Suppressor macrophage treated with lipopolysaccharide for 1 hour (primary cell): ENCODE results near the gene RFX8.
A peak's percentile ranks its signal among the peaks of the same experiment; 100 is the strongest.
"Not testable (repeated sequence)": the region's sequence is repeated elsewhere in the genome, so short reads cannot be mapped to it uniquely, and the experiment has no call there.

Experiments used
- DNase-seq, 3 donors: peaks; one replicate each; pipeline ENCODE4 v3.0.0-alpha.2; 2020 to 2022

Gene RFX8

GRCh38 chr2:101474731-101475384 lies at the start of gene RFX8:
TSS of gene RFX8 (minus strand) at chr2:101475112. CDS start at chr2:101466848, 8,264 bp downstream.
- DNase-seq, result peak; percentile 89 to 97 (median 96)

DNA sequence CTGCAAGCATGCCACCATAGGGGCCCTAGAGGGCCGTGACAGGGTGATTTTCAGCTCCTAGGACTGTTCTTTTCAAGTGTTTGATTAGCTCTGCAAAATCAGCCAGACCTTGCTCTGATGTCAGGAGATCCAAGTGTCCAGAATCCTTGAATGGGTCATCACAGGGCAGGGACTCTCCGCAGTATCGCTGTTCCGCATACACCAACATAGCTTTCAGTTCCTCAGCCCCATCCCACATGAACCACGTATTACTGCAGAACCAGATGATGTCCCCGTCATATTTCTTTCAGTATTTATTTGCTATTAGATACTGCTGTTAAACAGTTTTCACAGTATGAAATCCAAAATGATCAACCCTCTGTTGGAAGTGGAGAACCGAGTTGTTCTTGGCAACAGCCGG lies 46.6 kb upstream of the RFX8 start:
- DNase-seq, result peak; percentile 88 to 96 (median 95)

GRCh38 chr2:101520246-101520645 lies 45.3 kb upstream of the RFX8 start:
- peak in 1 of 3 donors; percentile 41 for DNase-seq

- DNase-seq, result peak in 1 of 3 donors; percentile 35
These were observed 43.9 kb upstream of the RFX8 start for GRCh38 chr2:101518578-101519492.

- DNase-seq, result no peak
These were observed 42.9 kb upstream of the RFX8 start for GRCh38 chr2:101517758-101518271.

GRCh38 chr2:101516823-101517690 lies 42.1 kb upstream of the RFX8 start:
- DNase-seq, result peak; percentile 77 to 93 (median 88)

DNA sequence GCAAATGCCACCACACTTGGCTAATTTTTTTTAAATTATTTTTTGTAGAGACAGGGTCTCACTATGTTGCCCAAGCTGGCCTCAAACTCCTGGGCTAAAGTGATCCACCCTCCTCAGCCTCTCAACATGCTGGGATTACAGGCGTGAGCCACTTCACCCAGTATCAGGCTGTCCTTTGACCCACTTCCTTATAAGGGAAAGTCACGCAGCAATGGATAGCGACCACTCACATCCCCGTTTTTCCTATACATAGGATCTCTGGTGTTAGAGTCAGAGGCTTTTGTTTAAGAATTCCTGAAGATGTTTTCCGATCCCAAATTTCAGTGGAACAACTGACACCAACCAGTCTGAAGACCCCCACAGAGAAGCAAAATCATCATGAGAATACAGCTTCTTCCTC lies 41.4 kb upstream of the RFX8 start:
- DNase-seq, result no peak

DNA sequence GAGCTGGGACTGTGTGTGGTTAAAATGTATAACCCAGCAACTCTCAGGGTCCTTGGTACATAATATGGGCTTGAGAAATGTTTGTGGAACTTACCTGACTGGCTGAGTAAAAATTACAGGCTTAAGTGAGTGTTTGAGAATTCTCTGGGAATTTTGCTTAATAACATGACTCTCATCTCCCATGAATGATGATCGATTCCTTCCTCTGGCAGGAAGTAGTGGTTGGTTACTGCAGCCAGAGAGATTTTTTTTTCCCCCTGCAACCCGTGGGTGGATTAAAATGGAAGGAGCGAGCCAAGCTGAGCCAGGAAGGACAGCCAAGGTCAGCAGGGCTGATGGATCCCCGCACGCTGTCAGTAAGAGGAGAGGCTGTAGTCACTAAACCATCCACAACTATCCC lies 40.6 kb upstream of the RFX8 start:
- DNase-seq, result peak; percentile 33 to 54 (median 47)

DNA sequence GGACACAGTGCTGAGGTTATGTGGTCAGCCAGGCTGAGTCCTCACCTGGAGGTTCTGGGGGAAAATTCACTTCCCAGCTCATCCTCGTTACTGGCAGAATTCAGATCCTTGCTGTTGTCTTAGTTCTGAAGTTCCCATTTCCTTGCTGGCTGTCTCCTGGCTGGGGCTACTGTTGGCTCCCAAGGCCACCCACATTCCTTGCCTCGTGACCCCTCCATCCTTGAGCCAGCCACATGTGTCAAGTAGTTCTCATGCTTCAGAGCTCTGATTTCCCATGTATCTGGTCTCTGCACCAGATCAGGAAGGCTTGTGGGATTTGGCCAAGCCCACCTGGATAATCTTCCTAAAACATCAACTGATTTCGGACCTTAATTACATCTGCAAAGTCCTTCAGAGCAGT lies 38.1 kb upstream of the RFX8 start:
- DNase-seq, result no peak

DNA sequence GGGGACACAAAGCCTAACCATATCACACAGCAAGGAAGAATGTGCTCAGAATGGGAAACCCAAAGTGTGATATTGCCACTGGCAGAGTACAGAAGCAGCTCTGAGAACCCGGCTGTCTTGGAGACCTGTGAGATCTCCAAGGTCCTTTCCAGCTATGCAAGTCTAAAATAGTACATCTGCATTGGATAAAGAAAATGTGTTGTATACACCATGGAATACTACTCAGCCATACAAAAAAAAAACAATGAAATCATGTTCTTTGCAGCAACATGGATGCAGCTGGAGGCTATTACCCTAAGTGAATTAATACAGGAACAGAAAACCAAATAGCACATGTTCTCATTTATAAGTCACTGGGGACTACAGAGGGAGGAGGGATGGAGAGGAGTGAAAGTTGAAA lies 36.5 kb upstream of the RFX8 start:
- DNase-seq, result no peak

- peak; percentile 71 to 83 (median 81) for DNase-seq
These were observed 34.8 kb upstream of the RFX8 start for GRCh38 chr2:101509499-101510284.

- no peak for DNase-seq
These were observed 33.7 kb upstream of the RFX8 start for GRCh38 chr2:101508636-101509035.

DNA sequence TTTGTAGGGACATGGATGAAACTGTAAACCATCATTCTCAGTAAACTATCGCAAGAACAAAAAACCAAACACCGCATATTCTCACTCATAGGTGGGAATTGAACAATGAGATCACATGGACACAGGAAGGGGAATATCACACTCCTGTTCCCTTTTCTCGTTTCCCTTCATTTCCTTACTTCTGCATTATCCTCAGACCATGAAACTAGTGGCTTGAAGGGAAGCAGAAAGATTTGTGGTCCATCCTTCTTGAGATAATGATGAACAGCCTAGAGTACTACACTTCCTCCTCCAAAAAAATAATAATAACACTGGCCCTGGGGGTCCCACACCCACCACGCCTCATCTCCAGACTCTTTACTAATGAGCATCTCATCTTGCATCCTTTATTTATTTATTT lies 30.4 kb upstream of the RFX8 start:
- DNase-seq, result peak; percentile 29 to 51 (median 34)

DNA sequence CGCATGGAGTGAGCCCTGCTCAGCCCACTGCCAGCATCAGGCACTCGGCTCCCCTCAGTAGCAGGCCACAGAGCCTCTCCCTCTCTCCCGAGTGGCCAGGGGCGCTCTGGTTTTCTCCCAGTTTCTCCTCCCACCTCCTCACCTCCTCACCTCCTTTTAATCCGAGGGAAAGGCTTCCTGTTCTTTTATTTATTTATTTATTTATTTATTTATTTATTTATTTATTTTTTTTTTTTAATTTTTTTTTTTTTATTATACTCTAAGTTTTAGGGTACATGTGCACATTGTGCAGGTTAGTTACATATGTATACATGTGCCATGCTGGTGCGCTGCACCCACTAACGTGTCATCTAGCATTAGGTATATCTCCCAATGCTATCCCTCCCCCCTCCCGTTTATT lies 29.8 kb upstream of the RFX8 start:
- DNase-seq, result not testable (repeated sequence)

DNA sequence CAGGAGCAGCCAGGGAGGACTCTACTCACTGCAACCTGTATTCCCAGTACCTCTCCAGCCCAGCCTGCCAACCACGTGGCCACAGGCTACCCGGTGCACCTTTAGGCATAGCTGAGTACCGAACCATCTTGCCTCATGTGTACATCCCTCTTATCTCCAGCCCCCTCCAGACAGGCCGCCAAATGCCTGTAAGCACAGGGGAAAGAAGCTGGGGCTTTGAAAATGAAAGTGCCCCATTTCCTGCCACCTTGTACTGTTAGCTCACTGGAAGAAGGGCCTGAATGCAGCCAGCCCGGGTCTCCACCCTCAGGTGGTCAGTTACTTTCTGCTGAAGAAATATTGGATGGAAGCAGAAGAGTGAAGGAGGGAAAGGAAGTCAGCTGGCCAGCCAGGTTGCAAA lies 27.2 kb upstream of the RFX8 start:
- DNase-seq, result no peak

GRCh38 chr2:101501443-101501842 lies 26.5 kb upstream of the RFX8 start:
- DNase-seq, result no peak

DNA sequence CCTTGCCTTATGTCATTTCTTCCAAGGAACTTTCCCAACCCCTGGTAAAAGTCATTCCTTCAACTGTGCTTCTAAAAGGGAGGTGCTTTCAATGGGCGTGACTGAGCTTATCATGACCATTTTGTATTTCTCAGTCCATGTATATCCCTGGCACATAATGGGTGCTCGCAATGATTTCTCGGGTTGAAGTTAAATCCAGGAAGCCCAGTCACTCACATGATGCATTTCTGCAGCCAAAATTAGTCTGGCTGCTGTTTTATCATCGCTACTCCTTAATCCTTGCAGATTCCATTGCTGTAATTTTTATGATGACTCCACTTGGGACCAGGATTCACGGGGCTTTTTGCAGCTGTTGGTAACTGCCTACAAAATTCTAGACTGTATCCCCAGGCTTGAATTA lies 25.9 kb upstream of the RFX8 start:
- DNase-seq, result no peak

- DNase-seq, result no peak
These were observed 25.3 kb upstream of the RFX8 start for GRCh38 chr2:101500180-101500579.

GRCh38 chr2:101496279-101496678 lies 21.4 kb upstream of the RFX8 start:
- DNase-seq, result no peak

DNA sequence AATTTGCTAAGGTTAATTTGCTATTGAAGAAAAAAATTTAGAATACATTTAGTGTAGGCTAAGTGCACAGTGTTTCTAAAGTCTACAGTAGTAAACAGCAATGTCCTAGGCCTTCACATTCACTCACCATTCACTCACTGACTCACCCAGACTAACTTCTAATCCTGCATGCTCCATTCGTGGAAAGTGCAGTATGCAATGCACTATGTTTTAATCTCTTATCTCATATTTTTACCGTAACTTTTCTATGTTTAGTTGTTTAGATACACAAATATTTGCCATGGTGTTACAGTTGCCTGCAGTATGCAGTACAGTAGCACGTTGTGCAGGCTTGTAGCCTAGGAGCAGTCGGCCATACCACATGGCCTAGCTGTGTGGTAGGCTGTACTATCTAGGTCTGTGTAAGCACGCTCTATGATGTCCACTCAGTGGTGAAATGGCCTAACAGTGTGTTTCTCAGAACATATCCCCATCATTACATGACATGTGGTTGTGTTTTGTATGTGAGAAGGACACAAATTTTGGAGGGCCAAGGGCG lies 18.1 kb upstream of the RFX8 start:
- no peak for DNase-seq

- no peak for DNase-seq
These were observed 12.1 kb upstream of the RFX8 start for GRCh38 chr2:101486994-101487393.

- DNase-seq, result no peak
These were observed 11.4 kb upstream of the RFX8 start for GRCh38 chr2:101486258-101486701.
